ENCODE data around the gene PEX19. TPM values are rescaled to one million over a fixed set of nuclear protein-coding genes. Genes with fewer than 3 reads are reported as not detected.
A peak's percentile ranks its signal among the peaks of the same experiment; 100 is the strongest.

The PEX19 gene
- total and polyA plus RNA-seq, 10 of the 15 experiments (the other 5 are each of a cell fraction or from before 2014, with no cell fraction given), result 27.1 to 58.1 (median 39.6) TPM

- peak; percentile 94 for TF ChIP-seq CHD2 (IDR thresholded peaks at IDR 0.05; ENCODE audit: borderline replicate concordance, low read depth, low read length)
- TF ChIP-seq CUX1 (IDR thresholded peaks at IDR 0.05; ENCODE audit: insufficient replicate concordance, low read depth, low read length), result no peak
- no peak for TF ChIP-seq NR2C1 (IDR thresholded peaks at IDR 0.05)
- TF ChIP-seq SRF (IDR thresholded peaks at IDR 0.05; ENCODE audit: low read depth in 2 of 2, low read length in 2 of 2), result no peak
- TF ChIP-seq HDAC2 (IDR thresholded peaks at IDR 0.05), result no peak
- 0 out of 2 replicates have a peak, but pooled peaks have one; percentile 15 for TF ChIP-seq BRCA1 (IDR thresholded peaks at IDR 0.05; ENCODE audit: low read depth, low read length)
- TF ChIP-seq GATAD2B (conservative IDR thresholded peaks at IDR 0.05; ENCODE audit: low read depth), result peak; percentile 52
- 0 out of 2 replicates have a peak, but pooled peaks have one; percentile 2 for TF ChIP-seq ZNF384 (IDR thresholded peaks at IDR 0.05; ENCODE audit: borderline replicate concordance, low read depth, low read length)
- no peak for TF ChIP-seq JUNB (IDR thresholded peaks at IDR 0.05)
- peak; percentile 95 for TF ChIP-seq LARP7 (IDR thresholded peaks at IDR 0.05)
- 0 out of 2 replicates have a peak, but pooled peaks have one; percentile 13 for TF ChIP-seq RELB (IDR thresholded peaks at IDR 0.05; ENCODE audit: low read depth)
- no peak for TF ChIP-seq ESRRA (IDR thresholded peaks at IDR 0.05; ENCODE audit: low read length)
- no peak for TF ChIP-seq ZNF622 (IDR thresholded peaks at IDR 0.05)
- TF ChIP-seq EGR1 (IDR thresholded peaks at IDR 0.05; ENCODE audit: borderline replicate concordance in 1 of 2, low read depth in 2 of 2, low read length in 2 of 2), result peak in 1 of 2 experiments; percentile 94; a peak in 2 of 3 replicates
- peak; percentile 56 for TF ChIP-seq SP1 (IDR thresholded peaks at IDR 0.05; ENCODE audit: low read depth, low read length)
- no peak for TF ChIP-seq RAD51 (IDR thresholded peaks at IDR 0.05)
- no peak for TF ChIP-seq SPI1 (IDR thresholded peaks at IDR 0.05; ENCODE audit: borderline replicate concordance, insufficient read depth, low read depth, low read length)
- TF ChIP-seq, protein P1, sequence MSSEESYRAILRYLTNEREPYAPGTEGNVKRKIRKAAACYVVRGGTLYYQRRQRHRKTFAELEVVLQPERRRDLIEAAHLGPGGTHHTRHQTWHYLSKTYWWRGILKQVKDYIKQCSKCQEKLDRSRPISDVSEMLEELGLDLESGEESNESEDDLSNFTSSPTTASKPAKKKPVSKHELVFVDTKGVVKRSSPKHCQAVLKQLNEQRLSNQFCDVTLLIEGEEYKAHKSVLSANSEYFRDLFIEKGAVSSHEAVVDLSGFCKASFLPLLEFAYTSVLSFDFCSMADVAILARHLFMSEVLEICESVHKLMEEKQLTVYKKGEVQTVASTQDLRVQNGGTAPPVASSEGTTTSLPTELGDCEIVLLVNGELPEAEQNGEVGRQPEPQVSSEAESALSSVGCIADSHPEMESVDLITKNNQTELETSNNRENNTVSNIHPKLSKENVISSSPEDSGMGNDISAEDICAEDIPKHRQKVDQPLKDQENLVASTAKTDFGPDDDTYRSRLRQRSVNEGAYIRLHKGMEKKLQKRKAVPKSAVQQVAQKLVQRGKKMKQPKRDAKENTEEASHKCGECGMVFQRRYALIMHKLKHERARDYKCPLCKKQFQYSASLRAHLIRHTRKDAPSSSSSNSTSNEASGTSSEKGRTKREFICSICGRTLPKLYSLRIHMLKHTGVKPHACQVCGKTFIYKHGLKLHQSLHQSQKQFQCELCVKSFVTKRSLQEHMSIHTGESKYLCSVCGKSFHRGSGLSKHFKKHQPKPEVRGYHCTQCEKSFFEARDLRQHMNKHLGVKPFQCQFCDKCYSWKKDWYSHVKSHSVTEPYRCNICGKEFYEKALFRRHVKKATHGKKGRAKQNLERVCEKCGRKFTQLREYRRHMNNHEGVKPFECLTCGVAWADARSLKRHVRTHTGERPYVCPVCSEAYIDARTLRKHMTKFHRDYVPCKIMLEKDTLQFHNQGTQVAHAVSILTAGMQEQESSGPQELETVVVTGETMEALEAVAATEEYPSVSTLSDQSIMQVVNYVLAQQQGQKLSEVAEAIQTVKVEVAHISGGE (CRISPR knock-in tag; IDR thresholded peaks at IDR 0.05), result no peak
- peak; percentile 90 for TF ChIP-seq POLR2AphosphoS2 (IDR thresholded peaks at IDR 0.05; ENCODE audit: low read depth, low read length)
- TF ChIP-seq KLF5 (IDR thresholded peaks at IDR 0.05; ENCODE audit: partially characterized antibody), result no peak
These were observed 22.8 kb downstream of the PEX19 start, which contains the start of gene DCAF8 (continued) for GRCh38 chr1:160261893-160262794.
